ENCODE measurements around the gene RALA.

RALA gene

DNA sequence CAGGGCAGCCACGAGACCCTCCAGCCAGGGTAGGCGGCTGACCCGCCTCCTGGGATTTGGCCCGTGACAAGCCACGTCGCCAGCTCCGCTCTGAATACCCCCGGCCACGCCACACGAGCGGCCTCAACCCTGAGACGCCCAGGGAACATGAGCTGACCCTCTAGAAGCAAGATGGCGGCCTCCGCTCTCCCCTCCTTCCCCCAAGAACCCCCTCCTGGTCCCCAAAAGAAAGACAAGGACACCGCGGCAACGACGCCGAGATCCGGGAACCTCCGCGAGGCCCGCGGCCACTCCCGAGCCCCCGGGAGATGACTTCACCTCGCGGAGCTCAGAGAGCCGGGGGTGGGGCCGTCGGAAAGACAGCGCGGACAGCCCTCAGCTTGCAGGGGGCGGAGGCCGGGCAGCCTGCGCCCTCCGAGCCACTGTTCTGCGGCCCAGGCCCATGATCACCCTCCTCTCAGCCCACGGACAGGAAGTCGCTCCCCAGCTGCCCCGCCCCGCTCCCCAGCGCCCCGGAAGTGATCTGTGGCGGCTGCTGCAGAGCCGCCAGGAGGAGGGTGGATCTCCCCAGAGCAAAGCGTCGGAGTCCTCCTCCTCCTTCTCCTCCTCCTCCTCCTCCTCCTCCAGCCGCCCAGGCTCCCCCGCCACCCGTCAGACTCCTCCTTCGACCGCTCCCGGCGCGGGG lies at the start of gene RALA:
Gene RALA, plus strand, starts transcription at position 526 of the 685 bp plus-strand sequence. CDS start 63,096 bp downstream, outside the sequence.
- peak; percentile 88 for DNase-seq (ENCODE audit: low read depth in 2 of 2)

GRCh38 chr7:39574673-39575349 lies 48.6 kb upstream of the RALA start:
- no peak for DNase-seq (ENCODE audit: low read depth in 2 of 2)

DNA sequence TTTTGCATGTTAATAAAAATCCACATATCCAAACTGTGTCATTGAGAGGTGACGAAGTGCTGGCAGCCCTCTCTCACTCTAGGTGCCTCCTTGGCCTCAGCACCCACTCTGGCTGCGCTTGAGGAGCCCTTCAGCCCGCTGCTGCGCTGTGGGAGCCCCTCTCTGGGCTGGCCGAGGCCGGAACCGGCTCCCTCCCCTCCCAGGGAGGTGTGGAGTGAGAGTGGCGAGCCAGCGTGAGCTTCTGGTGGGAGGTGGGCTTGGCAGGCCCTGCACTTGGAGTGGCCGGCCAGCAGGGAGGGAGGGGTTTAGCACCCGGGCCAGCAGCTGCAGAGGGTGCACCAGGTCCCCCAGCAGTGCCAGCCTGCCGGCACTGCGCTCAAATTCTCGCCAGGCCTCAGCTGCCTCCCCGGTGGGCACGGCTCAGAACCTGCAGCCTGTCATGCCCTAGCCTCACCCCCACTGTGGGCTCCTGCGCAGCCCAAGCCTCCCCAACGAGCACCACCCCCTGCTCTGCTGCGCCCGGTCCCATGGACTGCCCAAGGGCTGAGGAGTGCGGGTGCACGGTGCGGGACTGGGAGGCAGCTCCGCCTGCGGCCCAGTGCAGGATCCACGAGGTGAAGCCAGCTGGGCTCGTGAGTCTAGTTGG lies 46.0 kb upstream of the RALA start:
- no peak for DNase-seq (ENCODE audit: low read depth in 2 of 2)

DNA sequence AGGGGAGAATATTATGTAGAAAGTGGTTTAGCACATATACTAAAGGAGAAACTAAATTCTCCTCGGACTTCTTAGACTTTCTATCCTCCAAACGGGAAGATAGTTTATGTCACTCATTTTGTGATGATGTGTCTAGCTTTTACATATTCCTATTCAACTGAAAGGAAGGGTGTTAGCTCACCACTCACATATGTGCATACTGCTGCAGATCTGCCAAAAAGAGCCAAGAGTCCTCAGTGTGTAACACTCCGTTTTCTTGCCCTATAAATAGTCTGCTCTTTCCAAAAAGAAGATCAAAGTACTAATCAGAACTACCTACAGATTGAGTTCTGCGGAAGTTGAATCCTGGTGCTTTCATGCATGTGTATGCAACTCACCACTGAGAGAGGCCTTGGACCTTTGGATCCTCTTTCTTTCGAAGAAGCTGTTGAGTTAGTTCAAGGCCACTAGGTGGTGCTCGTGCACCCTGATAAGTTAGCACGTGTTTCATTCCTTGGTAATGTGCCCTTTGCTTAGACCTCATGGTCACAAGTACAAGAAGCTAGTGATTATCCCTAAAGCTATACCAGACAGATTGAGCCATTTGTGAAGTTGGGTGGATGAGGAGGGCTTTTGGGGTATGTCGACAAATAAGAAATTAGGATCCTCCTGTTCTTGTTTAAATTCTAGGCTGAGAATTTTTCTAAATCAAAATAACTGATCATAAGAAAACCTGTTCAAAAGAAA lies 43.1 kb upstream of the RALA start:
- peak; percentile 48 to 50 for DNase-seq (ENCODE audit: low read depth in 2 of 2)

DNA sequence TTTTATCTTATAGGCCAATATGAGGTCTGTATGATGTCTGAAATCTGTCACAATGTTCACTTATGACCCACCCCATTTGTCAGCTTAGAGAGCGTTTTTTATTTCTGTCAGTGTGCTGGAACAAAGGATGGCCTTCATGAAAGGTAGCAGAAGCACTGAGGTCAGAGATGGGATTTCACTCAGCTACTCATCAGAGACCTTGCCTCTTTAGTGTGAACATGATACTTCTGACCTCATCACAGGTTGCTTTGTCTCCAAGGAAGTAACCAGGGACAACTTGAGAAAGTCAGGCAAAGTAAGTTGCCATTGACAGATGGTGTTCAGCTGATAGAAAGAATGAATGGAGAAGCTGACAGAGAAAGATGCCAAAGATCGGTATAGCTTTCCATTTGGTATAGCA lies 40.8 kb upstream of the RALA start:
- DNase-seq (ENCODE audit: low read depth in 2 of 2): no peak

- no peak for DNase-seq (ENCODE audit: low read depth in 2 of 2)
Observed at GRCh38 chr7:39583539-39583938, 39.8 kb upstream of the RALA start.

- no peak for DNase-seq (ENCODE audit: low read depth in 2 of 2)
Observed at GRCh38 chr7:39587393-39587792, 36.0 kb upstream of the RALA start.

DNA sequence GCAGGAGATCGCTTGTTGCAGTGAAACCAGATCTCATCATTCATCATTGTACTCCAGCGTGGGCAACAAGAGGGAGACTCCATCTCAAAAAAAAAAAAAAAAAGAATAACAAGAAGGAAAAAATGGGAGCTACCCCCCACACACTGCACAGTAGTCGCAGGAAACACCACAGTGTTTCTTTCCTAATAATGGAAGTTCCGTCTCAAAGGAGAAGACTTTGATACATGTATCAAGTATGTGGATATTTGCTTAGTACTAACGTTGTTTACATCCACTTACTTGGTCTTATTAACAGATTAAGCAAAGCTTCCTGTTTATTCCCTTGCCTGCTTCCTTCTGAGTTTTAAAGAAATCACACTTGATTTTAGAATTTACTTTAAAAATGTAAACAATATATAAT lies 35.0 kb upstream of the RALA start:
- no peak for DNase-seq (ENCODE audit: low read depth in 2 of 2)

- DNase-seq (ENCODE audit: low read depth in 2 of 2): peak; percentile 43 to 70
Observed at GRCh38 chr7:39589323-39590111, 33.9 kb upstream of the RALA start.

GRCh38 chr7:39592586-39592985 lies 30.8 kb upstream of the RALA start:
- no peak for DNase-seq (ENCODE audit: low read depth in 2 of 2)

GRCh38 chr7:39594988-39595620 lies 28.3 kb upstream of the RALA start:
- no peak for DNase-seq (ENCODE audit: low read depth in 2 of 2)

DNA sequence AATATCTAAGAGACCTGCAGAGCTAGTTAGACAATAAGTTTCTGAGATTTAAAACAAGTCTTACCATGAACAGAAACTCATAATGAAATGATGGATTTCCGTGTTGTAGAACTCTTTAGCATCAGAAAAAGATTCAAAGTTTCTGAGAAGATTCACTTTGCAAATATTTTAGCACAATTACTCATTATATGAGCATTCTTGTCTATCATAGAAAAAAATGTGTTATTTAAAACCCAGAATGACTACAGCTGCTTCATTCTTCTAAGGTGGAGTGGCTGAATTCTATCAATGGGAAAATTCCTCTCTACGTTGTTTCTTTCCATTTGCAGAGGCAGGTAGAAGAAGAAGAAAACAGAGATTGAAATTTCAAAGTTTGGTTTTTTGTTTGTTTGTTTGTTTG lies 21.0 kb upstream of the RALA start:
- no peak for DNase-seq (ENCODE audit: low read depth in 2 of 2)

DNA sequence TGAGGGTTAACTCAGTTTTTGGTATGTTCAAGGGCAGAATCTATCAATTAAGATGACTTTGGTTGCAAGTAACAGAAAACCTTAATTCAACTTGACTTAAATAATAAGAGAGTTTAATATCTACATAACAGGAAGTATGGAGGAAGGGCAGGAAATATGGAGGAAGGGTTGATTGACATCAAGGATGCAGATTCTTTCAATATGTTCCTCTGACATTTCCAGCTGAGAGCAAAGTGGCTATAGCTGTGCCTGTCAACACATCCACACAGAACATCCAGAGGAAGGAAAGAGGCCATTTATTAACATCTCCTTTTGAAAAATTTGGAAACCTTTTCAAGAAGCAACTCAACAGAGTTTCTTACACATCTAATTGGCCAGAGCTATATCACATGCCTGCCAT lies 19.4 kb upstream of the RALA start:
- no peak for DNase-seq (ENCODE audit: low read depth in 2 of 2)

GRCh38 chr7:39605087-39605486 lies 18.3 kb upstream of the RALA start:
- DNase-seq (ENCODE audit: low read depth in 2 of 2): no peak

- no peak for DNase-seq (ENCODE audit: low read depth in 2 of 2)
Observed at GRCh38 chr7:39606352-39606751, 17.0 kb upstream of the RALA start.

DNA sequence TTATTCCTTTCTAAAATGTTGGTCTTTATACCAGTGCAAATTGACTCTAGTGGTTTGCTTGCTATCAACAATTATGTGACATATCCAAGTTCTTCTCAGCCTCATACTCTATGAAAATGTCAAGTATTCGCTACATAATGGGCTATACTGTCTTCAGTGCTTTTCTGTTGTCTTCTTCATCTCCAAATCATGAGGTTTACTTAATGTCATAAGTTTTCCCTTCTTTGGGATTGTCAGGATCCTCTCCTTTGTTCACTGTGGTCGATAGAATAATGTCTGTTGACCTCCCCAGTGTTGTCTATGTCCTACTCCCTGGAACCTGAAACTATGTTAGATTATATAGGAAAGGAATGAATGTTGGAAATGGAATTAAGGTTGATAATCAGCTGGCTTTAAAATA lies 16.4 kb upstream of the RALA start:
- no peak for DNase-seq (ENCODE audit: low read depth in 2 of 2)

DNA sequence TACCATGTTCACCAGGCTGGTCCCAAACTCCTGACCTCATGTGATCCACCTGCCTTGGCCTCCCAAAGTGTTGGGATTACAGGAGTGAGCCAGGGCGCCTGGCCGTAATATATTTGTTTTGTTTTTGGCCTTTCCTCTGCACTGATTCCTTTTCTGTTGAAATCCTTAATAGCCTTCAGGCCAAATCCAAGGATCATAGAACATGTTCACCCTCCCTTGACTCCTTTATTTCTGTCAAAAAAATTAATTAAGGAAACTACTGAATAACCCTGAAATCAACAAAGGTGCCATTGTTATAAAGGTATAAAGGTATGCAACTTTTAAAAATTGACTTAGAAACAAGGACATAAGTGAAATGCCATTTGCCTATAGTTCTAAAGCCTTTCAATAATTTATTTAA lies 15.5 kb upstream of the RALA start:
- no peak for DNase-seq (ENCODE audit: low read depth in 2 of 2)

- no peak for DNase-seq (ENCODE audit: low read depth in 2 of 2)
Observed at GRCh38 chr7:39608278-39608677, 15.1 kb upstream of the RALA start.

DNA sequence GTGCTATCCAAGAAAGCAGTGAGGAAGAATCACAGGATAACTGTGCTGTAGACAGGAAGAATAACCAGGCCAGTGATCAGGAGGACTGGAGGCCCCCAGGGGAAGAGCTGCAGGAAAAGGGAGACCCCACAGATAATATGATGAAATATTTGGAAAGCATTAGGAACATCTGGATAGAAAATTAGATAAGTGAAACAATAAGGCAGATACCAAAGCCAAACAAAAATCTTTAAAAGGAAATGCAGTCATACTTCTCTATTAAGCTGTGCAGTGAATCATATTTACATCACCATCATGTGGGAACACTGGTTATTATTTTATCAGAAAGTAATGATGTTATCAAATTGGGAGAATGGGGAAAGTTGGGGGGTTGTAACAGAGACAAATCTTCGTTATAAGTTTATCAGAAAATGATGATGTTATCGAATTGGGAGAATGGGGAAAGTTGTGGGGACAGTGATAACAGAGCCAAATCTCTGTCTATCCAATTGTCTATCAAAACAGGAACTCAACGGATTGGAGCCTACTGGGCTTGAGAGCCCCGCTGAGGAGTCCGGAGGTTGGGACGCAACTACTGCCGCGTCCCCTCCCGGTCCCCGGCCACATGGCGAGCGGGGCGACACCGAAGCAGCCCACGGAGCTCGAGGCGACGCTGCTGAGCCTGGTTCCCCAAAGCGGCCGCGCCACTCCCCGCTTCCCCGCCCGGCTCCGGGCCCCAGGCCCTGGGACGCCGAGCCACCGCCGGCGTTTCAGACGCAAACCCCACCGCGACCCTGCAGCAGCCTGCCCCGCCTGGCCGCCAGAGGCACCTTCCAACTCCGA lies 14.0 kb upstream of the RALA start:
- no peak for DNase-seq (ENCODE audit: low read depth in 2 of 2)

- DNase-seq (ENCODE audit: low read depth in 2 of 2): no peak
Observed at GRCh38 chr7:39609935-39610263, 13.5 kb upstream of the RALA start.

All from stimulated activated CD8-positive, alpha-beta memory T cell treated with anti-CD3 and anti-CD28 coated beads, Interleukin-15, amount 100 ng/mL, for 48 hours (primary cell).